HTERT RPE-1 (cell line): Measurements from ENCODE around the gene PNPLA4.

Experiments
- in situ Hi-C: fragments of 300-500 bp; cut with MboI; formaldehyde crosslinking; loops from 4 replicates; pipeline ENCODE4 v1.14.3; 2020; ENCODE audit warnings: low sequenced_read_pairs

The PNPLA4 gene, protein sequence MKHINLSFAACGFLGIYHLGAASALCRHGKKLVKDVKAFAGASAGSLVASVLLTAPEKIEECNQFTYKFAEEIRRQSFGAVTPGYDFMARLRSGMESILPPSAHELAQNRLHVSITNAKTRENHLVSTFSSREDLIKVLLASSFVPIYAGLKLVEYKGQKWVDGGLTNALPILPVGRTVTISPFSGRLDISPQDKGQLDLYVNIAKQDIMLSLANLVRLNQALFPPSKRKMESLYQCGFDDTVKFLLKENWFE

DNA sequence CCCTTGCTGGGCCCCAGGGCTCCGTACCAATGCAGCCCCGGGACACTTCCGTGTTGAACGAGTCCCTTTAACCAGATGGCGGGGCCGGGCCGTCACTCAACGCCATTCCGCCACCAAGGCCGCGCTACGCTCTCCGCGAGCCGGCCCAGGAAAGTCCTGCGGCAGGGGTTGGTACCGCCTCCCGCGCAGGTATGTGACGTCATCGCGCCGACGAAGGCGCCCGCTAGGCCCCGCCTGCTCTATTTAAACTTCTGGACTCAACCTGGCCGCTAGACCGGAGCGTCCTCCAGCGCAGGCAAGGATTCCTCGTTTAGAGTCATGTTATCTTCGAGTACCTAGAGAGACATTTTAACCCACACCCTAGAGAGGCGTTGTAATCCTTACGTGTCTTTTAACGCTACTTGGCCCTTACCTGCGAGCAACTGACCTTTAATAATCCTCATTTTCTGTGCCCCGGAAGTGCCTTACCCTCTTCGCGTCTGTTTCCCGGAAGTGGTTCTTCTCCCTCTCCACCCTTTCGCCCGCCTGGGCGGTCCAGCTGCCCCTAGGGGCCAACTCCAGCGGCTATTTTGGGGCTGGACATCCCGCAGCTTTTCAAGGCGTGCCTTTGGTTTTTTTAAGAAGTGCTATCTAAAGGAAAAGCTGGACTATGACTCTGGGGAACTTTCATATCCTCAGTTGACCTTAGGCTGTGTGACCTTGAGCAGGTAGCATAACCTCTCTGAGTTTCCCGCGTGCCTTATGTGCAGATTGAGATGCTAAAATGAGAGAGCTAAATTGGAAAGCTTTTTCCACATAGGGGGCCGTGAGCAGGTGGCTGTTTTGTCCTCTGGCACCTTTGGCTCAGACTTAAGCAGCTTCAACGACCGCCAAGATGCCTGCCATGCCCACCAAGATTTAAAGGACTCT lies at the start of gene PNPLA4:
Gene PNPLA4 (minus strand): TSS at position 155 of the 909 bp plus-strand sequence. CDS start 1,294 bp downstream, outside the sequence.
- in situ Hi-C loops, result no loop called here

DNA sequence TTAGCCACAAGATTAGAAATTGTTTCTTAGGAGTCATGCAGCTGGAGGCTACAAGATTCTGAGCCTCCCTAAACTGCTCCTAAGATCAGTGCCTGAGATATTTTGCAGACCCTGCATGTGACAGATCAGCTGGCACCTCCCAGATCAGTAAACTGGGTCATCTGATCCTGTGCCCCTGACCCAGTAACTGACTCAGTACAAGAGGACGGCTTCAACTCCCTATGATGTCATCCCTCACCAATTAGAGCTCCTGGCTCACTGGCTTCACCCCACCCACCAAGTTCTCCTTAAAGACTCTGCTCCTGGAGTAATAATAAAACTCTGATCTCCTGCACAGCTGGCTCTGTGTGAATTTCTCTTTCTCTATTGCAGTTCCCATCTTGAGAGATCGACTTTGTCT lies 45.4 kb upstream of the PNPLA4 start:
- in situ Hi-C loops, result no loop called here

DNA sequence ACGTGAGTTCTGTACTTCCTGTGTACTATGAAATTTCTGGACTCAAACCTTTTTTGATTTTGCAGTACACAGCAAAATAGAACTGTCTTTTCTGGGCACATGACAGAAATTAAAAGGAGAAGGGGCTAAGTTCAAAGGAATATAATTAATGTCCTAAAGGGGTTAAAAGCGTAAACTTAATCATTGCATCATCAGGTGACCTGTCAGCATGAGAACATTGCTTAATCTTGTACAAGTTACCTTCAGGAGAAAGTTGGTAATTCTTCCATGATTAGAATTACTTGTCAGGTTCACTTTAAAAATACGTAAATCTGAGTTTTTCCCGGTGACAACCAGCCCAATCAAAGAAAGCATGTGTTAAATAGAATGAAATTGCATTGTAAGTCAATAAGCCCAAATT lies 43.2 kb upstream of the PNPLA4 start:
- in situ Hi-C loops, result no loop called here

DNA sequence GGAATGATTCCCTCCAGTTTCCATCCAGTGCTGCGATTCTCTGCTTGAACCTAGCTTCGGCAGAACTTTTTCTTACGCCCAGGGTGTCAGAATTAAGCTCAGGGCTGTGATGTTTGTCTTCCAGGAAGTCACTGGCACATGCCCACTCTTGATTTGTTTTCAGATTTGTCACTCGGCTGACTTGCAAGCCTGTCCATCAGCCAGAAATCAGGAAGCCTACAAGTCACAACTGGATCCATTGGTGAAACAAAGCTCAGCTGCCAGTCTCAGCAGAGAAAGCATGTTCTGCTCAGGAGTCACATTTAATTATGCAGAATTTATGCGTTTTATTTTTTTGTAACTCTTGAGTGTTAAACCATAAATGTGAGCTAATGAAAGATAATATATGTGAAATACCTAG lies 38.2 kb upstream of the PNPLA4 start:
- in situ Hi-C loops, result no loop called here

DNA sequence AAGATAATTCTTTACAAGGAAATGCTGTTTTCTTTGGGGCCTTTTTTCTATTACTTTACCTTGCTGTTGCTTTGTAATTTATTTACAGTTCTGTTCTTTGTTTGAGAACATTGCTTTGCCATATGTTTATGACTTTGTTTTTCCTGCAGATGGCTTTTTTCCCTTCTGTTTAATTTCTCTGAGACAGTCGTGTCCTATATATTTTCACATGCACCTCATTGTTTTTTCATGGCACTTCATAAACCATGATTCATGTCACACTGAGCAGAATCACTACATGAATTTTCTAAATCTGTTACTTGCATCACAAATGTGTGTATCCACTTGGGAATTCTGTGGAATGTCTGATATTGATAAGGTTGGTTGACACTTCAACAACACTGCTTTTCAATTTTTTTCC lies 33.0 kb upstream of the PNPLA4 start:
- in situ Hi-C loops, result no loop called here

DNA sequence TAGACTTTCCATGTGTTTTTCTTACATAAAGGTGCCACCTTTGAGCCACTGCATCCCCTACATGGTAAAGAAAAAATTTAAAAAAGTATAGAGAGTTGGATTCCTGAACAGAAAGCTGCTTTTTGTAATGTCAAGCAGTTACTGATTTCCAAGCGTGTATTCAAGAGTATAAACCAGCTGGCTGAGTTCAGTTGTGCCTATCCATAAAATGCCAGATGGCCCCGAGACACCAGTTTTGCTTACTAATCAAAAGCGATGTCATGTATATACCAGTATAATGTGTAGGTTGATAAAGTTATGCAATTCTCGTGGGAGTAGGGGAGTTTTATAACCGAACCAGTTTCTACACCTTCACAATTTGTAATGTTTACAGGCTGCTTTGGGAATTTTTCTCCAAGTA lies 26.2 kb upstream of the PNPLA4 start:
- in situ Hi-C loops, result no loop called here

DNA sequence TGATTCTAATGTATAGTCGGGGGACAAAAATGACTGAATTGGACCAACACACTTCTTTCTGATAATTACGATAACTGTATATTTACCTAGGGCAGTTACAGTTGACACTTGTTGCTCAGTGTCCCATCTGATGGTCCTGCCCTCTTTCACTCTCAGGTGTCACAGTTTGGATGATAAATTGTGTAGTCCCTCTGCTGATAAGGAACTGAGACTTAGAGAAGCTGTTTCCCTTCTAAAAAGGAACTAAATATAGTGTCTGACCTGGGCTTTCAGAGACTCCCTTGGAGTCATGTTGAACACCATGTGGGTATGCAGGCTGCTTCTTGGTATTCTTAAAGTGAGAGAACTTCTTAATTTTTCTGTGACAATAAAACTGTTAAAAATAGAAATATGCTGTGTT lies 23.7 kb upstream of the PNPLA4 start:
- in situ Hi-C loops, result no loop called here

DNA sequence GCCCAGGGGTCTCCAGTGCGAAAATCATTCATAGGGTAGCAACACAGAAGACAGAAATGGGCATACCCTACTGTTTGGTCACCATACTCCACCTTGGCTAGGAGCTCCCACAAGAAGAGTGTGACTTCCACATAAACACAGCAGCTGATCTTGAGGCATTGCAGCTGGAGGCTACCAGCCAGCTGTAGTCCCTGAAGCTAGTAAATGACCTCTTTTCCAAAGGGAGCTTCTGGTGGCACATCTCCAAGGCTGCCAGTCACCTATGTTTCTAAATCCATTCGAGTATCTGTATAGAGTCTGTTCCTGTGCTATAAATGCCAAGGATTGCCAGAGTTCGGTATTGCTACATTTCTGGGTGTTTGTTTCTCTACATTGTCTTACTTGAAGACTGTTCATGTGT lies 21.3 kb upstream of the PNPLA4 start:
- in situ Hi-C loops, result no loop called here

DNA sequence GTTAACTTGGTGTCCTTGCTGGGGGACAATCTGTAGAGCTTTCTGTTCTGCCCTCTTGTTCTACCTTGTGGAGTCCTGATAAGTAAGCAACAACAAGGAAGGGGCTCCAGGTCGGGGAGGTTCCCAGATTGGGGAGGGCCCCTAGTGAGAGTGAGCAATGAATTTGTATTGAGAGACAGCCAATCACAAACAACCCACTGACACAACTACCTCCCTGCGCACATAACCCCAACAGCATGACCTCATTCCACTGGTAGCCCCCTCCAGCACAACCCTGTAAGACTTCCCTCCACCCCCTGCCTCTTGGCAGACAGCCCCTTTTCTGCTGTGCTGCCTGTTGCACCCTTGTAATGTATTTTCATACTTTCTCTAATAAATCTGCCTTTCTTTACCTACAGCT lies 19.7 kb upstream of the PNPLA4 start:
- in situ Hi-C loops, result no loop called here

DNA sequence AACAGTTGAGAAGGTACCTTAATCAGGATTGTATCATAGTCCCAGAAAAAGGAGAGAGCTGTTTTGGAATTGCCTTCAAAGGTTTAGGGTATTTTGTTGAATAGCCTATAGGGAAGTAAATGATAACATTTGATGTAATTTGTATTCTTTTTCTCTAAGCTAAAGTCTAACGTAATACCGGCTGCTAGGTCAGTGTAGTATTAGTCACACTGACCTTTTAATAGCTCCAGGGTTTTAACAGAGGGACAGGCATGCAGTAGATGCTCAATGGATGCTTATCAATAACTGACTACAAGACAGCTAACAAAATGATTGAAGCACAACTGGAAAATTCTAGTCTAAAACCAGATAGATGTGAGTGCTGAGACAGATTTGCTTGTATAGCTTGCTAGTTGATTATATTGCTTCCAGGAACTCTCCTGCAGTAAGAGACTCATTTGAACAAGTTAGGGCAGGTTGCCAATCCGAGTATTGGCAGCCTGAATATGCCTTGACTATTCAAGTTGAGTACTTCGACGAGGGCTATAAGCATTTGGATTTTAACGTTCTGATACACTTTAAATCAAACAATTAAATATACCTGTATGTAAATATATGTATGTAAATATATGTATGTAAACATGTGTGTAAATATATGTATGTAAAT lies 16.5 kb upstream of the PNPLA4 start:
- in situ Hi-C loops, result no loop called here

DNA sequence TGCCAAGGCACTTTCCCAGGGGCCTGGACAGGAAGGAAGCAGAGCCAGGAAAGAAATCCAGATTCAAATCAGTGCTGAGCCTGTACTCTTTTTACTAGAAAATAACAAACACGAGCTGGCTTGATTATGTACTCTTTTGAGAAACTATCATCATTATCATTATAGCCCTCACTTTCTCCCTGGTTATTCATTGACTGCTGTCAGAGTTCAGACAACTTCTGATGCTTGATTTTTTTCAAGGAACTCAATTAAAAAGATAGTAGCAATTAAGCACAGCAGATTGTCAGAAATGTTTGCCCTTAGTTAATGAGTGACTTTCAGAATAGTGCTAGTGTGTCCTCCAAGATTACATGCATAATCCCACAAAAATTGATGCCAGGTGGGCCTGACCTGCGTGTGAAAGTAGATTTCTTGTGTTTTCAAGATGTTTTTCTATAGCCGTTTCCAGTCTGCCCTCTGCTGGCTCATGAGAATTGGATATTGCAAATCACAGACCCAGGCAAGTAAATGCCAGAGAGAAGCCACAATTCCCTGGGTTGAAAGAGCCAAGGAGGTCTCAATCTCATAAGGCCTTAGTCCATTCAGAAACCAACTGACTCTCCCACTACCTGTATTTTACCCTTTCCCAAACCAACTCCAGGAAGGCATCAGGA lies 14.3 kb upstream of the PNPLA4 start:
- in situ Hi-C loops, result no loop called here

DNA sequence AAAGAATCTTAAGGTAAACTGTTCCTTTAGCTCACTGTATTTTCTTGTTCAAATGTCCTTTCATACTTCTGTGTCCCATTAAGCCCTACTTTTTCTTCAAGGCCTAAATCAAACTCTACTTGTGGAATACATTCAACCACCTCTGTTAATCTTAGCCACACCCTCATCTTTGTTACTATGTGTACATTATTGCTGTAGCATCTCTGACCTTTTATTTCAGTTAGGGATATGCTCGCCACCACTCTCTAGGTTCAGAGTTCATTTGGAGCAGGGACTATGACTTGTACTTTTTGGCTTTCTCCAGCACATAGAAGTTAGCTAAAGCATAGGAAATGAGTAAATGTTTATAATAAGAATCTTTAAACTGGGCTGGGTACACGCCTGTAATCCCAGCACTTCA lies 6.8 kb upstream of the PNPLA4 start:
- in situ Hi-C loops, result no loop called here

DNA sequence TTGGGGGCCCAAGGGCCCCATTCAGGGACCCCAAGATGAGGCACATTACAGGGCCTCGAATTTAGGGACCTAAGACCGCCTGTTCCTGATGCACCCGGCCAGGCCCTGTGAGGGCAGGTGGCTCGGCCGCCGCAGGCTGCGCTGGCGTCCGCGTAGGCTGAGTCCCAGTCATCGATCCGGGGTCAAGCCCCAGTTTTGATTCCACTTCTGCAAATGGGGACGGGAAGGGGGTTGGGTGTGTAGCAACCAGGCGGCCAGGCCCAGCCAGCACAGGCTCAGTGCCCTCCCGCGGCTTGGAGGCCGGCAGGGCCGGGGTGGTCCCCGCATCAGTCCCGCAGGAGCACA lies 327 bp downstream of the PNPLA4 start:
- in situ Hi-C loops, result no loop called here

DNA sequence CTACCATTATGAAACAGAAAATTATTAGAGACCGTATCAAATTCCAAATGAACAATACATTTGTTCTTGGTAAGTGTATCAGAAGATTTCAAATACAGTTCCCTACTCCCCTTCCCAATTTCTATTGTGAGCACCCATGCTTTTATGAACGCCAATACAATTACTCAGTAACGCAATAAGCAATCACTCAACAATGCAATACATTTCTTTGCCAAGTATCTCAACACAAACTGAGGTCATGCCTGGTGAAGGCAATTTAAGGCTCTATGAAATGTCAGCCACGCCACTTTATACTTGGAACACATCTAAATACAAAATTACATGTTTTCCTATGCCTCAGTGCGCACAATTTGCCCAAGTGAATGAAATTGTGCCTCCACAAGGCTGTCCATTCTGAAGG lies 712 bp downstream of the PNPLA4 start:
- in situ Hi-C loops, result no loop called here

DNA sequence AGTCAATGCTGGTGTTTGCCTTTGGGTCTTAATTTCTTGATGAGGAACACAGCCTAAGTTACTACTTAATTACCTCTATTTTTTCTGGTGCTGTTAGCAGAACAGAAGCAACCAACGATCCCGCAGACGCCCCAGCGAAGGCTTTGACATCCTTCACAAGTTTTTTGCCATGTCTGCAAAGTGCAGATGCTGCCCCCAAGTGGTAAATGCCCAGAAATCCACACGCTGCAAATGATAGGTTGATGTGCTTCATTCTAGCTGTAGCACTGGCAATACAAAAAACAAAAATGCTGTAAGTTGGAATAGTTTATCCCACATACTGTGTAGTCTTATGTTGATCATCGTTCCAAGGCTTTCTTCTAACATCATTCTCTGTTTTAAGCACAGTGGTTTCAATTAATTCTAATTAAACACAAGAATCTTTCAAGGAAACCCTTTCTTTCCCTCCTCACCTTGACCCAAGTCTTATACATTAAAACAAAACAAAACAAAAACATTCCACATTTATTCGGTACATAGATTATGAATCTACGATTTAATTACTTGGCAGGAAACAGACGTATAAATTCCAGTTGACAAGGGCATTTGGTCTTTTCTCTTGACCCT lies 1.2 kb downstream of the PNPLA4 start:
- in situ Hi-C loops, result no loop called here

DNA sequence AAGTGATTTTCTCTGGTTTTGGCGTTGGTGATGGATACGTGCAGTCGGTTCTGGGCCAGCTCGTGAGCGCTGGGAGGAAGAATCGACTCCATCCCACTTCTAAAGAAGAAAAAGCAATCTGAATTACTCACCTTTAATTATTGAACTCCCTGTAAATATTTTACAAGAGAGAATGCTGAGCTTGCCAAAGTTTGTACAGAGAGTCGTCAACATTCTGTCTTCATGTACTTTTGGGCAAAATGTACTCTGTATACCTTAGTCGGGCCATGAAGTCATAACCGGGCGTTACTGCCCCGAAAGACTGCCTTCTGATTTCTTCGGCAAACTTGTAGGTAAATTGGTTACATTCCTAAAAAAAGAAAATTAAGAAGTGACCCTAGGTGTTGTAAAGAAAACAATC lies 5.5 kb downstream of the PNPLA4 start:
- in situ Hi-C loops, result no loop called here

DNA sequence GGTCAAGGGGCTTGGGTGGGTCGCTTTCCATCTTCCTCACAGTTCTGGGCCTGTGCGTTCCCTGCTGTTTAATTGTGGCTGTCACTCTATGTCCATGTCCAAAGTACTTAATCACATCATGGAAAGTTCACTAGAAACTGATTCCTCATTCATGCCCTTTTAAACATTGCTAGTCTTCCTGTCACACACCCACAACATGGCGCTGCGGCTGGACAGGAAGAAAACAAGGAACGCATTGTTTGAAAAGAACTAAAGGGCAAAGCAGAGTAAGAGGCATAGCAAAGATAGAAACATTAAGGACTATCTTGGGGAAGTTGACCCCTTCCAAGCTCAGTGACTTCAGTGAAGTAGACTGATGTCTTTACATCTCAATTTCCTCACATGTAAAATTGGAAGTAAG lies 18.4 kb downstream of the PNPLA4 start:
- in situ Hi-C loops, result no loop called here

DNA sequence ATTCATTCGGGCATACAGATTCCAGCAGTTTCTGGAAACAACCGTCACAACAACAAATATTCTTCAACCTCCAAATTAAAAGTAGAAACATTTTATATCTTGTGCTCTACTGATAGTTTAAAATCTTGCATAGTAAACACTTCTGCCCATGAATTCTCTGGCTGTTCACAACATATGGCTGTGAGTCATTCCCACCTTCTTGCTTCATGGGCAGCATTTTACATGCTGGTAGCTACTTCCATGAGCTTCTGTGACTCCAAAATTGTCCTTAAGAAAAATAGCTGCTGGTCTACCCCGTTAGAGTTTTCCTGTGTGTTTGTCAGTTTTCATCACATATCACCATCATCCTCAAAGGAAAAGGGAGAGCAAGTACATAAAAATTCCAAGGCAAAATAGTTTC lies 22.7 kb downstream of the PNPLA4 start:
- in situ Hi-C loops, result no loop called here

DNA sequence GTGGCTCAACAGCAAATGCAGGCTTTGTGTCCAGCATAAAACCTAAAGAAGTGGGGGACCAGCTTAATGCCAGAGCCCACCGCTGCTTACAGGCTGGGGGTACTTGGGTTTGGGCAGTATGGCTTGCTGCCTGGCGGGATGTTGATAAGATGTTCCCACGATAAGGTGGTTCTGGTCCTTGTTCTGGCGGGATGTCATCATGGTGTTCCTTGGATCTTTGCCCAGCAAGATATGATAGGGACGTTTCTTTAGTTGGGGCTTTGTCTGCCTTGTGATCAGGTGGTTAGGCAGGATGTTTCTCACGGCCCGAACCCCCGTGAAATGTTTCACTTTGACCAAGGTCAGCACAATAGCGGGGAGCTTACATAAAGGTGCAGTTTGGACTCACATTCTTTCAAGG lies 35.3 kb downstream of the PNPLA4 start:
- in situ Hi-C loops, result no loop called here

DNA sequence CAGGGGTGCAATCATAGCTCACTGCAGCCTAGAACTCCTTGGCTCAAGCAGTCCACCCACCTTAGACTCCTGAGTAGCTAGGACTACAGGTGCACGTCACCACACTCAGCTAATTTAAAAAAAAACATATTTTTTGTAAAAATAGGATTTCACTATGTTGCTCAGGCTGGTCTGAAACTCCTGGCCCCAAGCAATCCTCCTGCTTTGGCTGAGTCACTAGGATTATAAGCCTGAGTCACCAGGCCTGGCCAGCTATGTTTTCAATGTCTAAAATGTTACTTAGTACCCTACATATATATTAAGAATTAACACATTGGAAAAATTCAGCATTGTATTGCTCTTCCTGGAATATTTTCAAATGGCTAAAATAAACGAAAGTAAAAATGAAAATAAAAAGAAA lies 37.5 kb downstream of the PNPLA4 start:
- in situ Hi-C loops, result no loop called here

DNA sequence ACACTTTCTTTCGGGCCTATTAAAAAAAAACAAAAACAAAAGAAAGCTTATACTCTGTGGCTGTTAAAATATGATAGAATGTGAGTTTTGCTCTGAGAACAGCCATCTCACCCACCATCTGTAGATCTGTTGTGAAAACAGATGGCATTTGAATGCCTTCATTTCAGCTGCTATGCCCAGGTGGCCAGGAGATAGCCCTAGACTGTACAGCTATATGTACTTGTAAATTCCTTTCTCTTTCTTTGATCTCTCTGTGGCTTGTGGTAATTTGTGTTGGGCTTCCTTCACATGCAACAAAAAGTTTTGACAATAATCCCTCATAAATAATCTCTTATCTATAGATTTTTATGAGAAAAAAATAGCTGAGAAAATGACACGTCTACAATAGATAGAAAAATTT lies 38.1 kb downstream of the PNPLA4 start:
- in situ Hi-C loops, result no loop called here
